HG02642 (cell line): ENCODE data around the gene CLDN15.
A peak's percentile ranks its signal among the peaks of the same experiment; 100 is the strongest.
"Not testable (repeated sequence)": the region's sequence is repeated elsewhere in the genome, so short reads cannot be mapped to it uniquely, and the experiment has no call there.

Source experiments
- ATAC-seq: cut with Tn5 transposase; IDR thresholded peaks from one replicate; pipeline ENCODE4 v1.9.1; 2021; ENCODE audit warnings: mild to moderate bottlenecking; ENCODE audit not compliant: unreplicated experiment, poor library complexity

Gene CLDN15

GRCh38 chr7:101223528-101223927, 14.1 kb downstream of the CLDN15 start:
- ATAC-seq, result no peak

- no peak for ATAC-seq
These were observed 15.2 kb downstream of the CLDN15 start for GRCh38 chr7:101222275-101222830.

- ATAC-seq, result no peak
These were observed 17.3 kb downstream of the CLDN15 start for GRCh38 chr7:101220295-101220694.

- ATAC-seq, result peak; percentile 21
These were observed 19.1 kb downstream of the CLDN15 start for GRCh38 chr7:101218236-101219125.

- peak; percentile 74 for ATAC-seq
These were observed 20.0 kb downstream of the CLDN15 start, which contains the start of the genes PLOD3 and ZNHIT1 for GRCh38 chr7:101217388-101218235. Gene PLOD3 (minus strand): TSS chr7:101217581. CDS start chr7:101217274, 307 bp downstream. Gene ZNHIT1 (plus strand): TSS chr7:101218165. CDS start chr7:101218196, 31 bp downstream.

- peak; percentile 29 for ATAC-seq
These were observed 20.7 kb downstream of the CLDN15 start for GRCh38 chr7:101216860-101217387.

GRCh38 chr7:101216001-101216859, 21.4 kb downstream of the CLDN15 start:
- no peak for ATAC-seq

GRCh38 chr7:101212014-101212413, 25.6 kb downstream of the CLDN15 start:
- ATAC-seq, result no peak

- ATAC-seq, result no peak
These were observed 26.1 kb downstream of the CLDN15 start for GRCh38 chr7:101211501-101211900.

- ATAC-seq, result no peak
These were observed 27.5 kb downstream of the CLDN15 start for GRCh38 chr7:101210143-101210542.

- no peak for ATAC-seq
These were observed 28.8 kb downstream of the CLDN15 start for GRCh38 chr7:101208794-101209193.

GRCh38 chr7:101207459-101207858, 30.1 kb downstream of the CLDN15 start:
- no peak for ATAC-seq

GRCh38 chr7:101206665-101207042, 30.9 kb downstream of the CLDN15 start:
- no peak for ATAC-seq

GRCh38 chr7:101205901-101206664, 31.5 kb downstream of the CLDN15 start:
- no peak for ATAC-seq

GRCh38 chr7:101203740-101204738, 33.6 kb downstream of the CLDN15 start:
- ATAC-seq, result not testable (repeated sequence)

- ATAC-seq, result no peak
These were observed 35.0 kb downstream of the CLDN15 start for GRCh38 chr7:101202603-101202918.

GRCh38 chr7:101201695-101202602, 35.7 kb downstream of the CLDN15 start:
- no peak for ATAC-seq
